Activated CD8-positive, alpha-beta memory T cell treated with anti-CD3 and anti-CD28 coated beads for 1 hour (primary cell): ENCODE measurements around the gene HTRA3.

ENCODE experiments used
- DNase-seq, 2 donors: peaks; one replicate each; pipeline ENCODE4 v3.0.0-alpha.2; 2020; ENCODE audit warnings: low read depth in 1 of 2; ENCODE audit errors: extremely low read depth in 1 of 2

Gene HTRA3

DNA sequence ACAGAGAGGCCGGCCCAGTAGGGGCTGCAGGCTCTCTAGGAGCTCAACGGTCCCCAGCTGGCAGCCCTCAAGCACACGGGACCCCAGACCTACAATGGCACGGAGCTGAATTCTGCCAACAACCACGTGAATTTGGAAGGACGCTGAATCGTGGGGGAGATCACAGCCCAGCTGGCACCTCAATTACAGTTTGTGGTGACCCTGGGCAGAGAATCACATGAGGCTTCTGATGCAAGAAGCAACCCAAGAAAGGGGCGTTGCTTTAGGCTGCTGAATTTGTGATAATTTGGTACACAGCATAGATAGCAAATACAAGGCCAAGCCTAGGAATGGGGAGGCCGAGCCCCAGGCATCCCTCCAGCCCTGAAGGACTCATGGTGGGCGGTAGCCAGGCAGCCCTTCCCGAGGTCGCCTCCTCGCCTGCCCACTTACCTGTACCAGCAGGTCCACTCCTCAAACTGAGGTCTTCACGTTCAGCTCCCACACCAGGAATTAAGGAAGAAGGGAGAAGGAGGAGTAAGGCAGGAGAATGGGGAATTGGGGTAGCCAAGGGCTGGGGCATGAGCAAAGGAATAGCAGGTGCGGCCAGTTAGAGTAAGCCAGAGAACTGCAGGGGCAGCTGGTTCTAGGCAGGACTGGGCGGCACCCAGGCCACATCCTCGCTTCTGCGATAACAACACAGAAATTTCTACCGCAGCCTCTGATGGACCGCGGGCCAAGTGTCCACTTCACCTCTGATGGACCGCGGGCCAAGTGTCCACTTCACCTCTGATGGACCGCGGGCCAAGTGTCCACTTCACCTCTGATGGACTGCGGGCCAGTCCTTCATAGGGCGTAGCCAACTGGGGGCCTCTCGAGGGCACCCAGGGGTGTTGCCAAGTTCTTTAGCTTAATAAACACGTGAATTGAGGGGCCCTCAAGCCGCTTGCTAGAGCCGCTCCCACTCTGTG, 23.4 kb upstream of the HTRA3 start:
- no peak for DNase-seq

DNA sequence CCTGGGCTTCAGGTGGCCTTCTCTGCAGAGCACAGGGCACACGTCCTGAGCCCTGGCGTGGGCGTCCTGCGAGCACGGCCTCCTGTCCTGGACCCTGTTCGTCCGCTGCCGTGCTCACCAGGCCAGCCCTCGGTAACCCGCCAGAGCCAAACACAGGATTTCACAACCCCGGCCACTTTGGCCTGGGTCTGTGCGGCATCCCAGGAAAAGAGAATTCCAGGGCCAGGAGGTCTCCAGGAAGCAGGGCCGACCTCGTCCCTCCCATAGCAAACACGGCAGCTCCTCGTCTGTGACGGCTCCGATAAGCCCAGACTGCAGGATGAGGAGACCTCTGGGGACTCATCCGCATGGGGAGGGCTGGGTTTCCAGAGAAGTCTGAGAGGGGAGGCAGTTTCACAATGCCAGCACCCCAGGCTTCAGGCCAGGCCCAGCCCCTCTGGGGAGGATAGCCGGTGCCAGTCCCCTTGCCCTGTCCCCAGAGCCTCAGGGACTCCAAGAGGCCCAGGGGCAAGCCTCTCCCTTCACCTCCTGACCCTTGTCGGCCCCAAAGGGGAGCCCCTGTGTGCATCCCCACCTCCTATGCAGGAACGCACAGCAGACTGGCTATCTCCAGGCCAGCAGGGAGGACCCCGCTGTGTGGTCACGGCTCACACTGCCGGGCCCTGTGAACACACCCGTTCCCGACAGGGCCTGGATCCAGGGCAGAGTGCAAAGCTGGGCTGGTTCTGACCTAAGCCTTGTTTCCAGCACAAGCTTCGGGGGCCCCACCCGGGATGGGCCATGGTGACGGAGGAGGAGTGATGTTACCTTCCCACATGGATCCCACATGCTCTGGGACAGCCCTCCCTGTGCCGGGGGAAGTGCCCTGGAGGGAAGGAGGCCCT, 22.3 kb upstream of the HTRA3 start:
- no peak for DNase-seq

DNA sequence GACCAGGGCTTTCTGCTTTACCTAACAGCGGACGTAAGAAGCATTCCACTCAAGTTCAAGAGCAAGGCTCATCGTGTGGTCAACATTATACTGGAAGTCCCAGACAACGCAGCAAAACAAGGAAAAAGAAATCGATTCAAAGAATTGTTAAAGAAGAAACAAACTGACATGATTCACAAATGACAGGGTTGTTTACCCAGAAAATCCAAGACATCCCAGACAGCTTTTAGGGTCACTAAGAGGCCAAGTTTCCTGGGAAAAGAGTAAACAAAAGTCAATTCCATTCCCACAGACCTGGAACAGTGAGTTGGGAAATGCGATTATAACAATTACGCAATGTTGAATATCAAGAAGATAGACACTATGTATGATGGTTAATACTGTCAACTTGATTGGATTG, 21.5 kb upstream of the HTRA3 start:
- no peak for DNase-seq

DNA sequence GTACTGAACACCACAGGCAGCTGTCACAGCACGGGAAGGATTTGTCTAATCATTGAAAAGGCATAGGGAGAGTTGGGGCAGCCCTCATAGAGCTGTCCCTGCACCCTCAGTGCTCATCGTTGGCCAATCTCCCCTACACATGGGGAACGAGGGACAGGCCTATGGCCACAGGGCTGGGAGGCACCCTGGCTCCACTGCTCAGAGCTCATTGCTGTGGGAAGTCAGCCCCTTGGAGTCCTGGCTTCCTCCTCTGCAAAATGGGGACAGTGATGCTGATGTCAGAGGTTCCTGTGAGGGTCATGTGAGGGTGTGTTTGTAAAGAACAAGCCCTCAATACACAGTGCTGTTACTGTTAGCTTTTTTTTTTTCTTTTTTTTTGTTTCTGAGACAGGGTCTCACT, 19.3 kb upstream of the HTRA3 start:
- DNase-seq = no peak

DNA sequence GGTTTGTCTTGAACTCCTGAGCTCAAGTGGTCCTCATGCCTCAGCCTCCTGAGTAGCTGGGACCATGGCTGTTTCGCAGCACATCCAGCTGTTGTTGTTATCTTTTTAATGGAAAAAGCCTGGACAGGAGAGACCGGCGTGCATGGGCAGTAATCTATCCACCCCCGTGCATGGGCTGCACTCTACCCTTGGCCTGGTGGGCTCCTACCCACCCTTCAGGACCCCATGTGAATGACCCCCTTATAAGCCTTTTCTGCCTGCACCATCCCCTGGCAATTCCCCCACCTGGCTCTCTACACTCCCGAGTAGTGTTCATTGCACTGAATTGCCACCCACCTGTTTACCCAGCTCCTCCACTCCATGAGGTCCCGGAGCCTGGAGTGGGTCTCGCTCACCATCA, 18.9 kb upstream of the HTRA3 start:
- DNase-seq = no peak

DNA sequence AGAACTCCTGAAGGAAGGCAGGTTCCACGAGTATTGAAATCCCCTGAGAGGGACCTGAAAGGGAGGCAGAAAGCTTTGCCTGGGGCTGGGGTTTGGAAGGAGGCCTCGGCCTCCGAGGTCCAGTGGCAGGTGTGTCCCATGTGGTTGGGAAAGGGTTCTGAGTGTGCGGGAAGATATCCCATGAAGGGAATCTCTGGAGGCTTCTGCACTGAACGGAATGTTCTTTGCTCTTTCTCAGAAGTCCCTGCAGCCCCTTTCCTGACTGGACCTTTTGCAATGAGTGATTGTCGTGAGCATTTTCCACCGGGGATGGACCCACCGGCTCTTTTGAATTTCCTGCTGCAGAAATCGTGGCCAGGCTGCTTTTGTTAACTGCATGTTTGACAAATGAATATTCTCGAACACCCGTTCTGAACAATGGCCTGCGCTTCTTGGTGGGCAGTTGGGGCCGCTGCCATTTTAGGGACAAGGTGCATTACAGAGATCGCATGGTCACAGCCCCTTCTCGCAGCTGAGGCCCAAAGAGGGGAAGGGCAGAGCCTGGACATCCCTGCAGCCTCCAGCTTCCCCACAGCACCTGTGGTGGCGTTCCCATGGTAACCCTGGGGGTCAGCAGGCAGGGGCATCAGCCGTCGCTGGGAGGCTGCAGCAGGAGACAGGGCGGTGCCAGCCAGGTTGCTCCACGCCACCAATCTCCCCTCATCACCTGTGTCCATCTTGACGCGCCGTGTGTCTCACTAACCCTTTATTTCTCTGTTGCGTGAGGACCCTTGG, 18.3 kb upstream of the HTRA3 start:
- DNase-seq = no peak

DNA sequence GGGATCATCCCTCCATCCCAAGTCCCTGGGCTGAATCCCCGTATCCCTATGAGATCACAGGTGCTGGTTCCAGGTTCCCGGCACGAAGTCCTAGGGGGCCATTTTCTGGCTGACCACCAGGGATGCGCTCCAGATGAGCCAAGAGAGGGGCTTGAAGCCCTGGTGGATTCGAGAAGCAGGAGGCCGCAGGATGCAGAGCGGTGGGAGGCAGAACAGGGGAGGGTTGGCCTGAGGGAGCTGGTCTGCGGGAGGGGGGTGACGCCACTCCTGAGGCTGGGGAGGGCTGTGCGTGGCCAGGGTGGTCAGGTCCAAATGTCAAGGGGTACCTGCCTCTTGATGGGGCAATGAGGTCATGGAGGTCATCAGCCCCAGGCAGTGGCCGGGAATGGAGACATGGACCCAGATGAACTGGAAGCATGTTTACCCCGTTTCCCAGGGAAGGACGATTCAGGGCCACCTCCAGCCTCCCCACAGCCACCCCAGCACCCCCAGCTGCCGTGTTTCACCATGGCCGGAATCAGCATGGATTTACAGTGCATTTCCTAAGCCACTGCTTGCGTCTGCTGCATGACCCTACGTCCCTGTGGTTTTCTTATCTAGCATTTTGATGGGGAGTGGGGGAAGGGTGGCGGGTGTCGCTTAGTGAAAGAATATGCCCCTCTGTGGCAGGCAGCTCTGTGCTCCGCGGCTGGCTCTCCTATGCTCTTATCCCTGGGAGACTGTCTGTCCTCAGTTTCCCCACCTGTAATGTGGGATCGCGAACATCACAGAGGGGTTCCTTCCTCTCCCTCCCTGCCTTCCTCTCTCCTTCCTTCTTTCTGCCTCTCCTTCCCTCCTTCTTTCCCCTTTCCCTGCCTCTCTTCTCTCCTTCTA, 17.0 kb upstream of the HTRA3 start:
- DNase-seq = no peak

DNA sequence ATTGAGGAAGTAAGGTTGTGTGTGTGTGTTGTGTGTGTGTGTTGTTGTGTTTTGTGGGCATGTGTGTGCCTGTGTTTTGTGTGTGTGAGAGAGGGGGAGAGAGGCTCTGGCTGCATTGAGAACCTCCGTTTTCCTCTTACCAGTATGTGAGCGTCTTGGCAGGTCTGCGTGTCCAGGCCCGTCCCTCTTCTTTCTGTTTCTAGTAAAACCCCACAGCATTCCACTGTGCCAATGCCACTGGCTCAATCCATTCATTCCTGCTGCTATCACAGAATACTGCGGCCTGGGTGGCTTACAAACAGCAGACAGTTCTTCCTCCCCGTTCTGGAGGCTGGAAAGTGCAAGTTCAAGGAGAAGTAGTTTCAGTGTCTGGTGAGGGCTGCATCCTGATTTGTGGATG, 15.5 kb upstream of the HTRA3 start:
- DNase-seq = no peak

DNA sequence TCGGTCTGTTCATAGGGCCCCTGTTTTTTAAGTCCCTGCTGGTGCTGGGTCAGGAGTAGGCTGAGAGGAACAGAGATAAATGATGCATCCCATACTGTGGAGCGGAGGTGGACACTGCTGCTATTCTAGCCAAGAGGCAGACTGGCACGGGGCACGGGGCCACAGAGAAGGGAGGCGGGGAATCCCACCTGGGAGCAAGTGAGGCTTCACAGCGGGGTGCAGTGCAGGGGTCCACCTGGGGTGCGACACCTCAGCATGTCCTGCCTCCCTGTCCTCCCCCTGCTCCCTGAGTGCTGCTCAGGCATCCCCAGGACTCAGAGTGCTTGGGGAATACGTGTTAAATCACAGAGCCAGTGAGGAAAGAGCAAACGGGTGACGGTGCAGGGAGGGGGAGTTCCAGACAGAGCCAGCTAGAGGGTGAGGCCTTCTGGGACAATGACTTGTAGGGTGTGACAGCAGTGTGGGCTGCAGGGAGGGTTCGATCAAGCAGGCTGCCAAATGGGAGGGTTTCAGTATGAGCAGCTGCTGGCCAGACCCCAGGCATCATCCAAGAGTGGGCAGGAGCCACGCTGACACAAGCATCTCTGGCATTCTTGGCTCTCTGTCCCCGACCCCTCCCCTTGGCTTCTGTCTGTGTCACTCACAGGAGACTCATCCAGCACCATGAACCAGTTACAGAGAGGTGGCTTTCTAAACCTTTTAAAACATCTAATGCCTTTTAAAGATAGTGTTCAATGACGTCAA, 13.7 kb upstream of the HTRA3 start:
- no peak for DNase-seq

DNA sequence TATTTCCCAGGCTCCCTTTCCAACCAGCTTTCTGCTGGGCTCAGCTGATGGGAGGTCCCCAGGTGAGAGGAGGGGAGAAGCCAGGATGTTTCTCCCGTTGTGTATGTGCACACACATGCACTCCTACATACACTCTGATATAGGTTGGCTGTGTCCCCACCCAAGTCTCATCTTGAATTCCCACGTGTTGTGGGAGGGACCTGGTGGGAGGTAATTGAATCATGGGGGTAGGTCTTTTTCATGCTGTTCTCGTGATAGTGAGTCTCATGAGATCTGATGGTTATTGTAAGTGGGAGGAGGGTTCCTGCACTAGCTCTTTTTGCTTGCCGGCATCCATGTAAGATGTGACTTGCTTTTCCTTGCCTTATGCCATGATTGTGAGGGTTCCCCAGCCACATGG, 11.7 kb upstream of the HTRA3 start:
- no peak for DNase-seq

DNA sequence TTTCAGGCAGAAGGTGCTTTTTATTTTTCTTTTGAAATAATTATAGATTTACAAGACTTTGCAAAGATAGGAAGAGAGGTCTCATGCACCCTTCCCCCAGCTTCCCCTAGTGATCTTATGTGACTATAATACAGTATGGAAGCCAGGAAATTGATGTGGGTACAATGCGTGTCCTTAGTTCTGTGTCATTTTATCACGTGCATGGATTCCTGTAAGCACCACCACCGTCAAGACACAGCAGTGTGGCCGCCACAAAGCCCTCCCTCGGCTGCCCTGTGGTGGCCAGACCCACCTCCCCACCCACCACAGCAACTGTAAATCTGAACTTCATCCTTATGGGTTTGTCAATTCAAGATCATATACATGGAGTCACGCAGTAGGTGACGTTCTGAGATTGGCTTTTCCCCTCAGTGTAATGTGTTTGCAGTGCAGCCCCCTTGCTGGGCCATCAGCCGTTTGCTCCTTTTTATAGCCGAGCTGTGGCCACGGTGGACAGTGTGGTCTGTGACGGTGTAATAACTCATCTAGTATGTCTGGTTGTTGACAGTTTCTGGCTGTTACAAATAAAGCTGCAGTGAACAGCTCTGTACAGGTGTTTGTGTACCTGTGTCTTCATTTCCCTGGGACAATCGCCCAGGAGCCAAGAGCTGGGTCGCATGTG, 10.9 kb upstream of the HTRA3 start:
- DNase-seq = no peak

DNA sequence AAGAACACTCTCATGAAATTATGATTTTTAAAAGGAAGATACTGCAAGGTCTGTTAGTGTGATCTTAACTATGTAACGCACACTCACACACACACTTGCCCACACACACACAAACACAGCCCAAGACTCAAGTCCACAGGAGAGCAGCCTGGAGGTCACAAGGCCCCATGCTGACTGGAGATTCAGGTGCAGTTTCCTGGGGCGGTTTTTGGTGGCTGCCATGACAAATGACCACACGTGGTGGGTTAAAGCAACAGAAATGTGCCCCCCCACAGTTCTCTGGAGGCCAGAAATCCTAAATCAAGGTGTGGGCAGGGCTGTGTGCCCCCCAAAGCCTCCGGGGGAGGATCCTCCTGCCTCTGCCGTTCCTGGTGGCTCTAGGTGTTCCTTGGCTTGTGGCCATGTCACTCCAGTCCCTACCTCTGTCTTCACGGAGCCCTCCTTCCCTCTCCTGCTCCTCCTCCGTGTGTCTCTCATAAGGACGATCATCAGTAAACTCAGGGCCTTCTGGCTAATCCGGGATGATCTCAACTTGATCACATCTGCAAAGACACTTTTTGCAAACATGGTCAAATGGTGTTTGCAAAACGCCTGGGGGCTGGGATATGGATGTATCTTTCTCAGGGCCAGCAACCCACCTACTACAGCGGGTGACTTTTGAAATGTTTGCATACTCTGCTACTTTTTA, 9.7 kb upstream of the HTRA3 start:
- DNase-seq = no peak

DNA sequence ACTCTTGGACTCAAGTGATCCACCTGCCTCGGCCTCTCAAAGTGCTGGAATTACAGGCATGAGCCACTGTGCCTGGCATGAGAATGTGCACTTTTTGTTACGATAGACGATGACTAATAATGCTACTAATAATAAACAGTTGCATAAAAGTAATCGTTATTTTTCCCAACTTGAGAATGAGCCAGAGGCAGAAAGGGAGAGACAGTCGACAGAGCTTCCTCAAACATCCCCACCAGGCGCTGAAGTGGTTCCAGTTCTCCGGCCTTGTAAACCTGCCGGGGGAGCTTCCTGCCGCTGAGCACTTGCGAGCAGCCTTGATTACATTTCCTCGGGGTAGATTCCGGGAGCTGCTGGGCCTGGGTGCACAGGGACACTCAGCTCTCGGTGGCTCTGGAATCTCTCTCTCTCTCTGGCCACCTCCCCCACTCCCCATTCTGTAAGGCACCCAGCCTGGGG, 8.9 kb upstream of the HTRA3 start:
- DNase-seq = no peak

DNA sequence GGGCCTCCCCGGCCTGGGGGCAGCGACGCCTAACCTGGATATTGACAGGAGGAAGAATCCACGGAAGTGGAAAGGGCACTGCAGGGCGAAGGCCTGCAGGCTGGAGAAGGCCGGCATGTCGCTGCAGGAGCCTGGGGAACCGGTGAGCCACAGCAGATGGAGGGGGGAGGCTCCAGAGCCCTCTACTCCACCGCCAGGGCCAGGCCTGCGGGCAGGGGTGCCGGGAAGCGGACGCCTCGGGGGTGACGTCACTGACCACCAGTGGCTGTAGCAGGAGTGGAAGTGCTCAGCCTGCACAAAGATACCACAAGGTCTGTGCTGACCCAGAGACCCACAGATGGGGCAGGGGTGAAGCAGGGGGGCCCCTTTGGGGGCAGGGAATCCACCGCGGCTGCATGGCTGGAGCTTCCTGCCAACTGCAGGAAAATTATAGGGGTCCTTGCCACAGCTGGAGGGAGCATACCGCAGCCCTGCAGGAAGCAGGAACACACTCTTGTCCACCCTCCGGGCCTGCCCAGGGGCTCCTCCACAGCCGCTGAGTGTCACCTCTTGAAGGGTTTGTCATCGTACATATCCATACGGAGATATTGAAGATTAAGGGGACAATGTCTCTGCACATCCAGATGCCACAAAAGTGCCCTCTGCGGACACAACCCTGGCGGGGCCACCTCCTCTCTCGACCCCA, 7.6 kb upstream of the HTRA3 start:
- no peak for DNase-seq

DNA sequence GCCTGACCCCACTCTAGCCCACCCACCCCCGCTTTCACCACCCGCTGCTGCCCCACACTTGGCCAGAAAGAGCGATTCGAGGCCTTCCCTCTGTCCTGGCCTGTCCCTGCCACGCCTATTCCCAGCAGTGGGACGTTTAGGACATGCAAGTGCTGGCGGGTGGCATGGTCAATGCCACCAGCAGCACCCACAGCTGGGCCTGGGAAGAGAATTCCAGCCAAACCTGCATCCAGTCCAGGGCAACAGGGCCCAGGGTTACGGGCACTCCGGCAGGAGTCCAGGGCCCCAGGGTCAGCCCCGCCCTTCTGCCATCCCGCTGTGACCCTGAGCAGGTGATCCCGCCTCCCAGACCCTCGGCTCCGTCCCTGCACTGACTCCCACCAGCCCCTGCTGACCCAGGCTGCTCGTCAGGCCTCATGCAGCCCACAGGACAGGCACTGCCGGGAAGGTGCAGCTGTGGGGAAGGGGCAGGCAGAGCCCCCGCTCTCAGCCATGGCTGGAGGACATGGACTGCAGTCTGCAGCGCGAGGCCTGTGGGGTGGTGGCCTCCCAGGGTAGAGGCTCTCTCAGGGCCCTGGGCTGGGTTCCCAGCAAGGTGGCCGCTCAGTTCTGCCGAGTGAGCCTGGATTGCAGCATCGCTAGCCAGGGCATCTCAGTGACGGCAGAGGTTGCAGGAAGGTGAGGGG, 6.8 kb upstream of the HTRA3 start:
- no peak for DNase-seq

DNA sequence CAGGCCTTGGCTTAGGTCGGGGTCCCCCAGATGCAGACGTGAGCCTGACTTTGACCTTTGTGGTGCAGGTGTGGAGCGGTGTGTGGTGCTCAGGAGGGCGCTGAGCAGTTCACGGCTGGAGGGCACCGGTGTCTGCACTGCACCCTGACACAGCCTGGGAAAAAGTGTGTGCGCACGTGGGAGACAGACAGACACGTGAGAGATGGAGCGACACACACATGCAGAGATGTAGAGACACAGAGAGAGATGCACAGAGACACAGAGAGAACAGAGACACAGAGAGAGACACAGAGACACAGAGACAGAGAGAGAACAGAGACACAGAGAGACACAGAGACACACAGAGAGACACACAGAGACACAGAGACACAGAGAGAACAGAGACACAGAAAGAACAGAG, 6.2 kb upstream of the HTRA3 start:
- no peak for DNase-seq

DNA sequence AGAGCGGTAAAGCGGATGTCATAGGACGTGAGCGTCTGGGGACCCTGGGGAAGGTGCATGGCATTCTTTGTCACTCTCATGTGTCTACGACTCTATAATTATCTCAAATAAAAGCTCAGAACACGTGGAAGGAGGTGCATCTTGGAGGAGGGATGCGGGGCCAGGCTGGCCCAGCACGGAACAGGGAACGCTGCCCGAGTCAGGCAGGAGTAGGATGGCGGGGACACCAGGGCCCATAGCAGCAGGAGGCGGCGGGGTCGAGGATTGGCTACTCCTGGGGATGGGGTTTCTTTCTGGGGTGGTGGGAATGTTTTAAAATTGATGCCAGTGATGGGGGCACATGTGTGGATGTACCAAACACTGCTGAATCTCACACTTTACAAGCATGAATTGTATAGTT, 5.4 kb upstream of the HTRA3 start:
- DNase-seq = no peak
